GM12892 (cell line): ENCODE results near the gene PGLYRP4.
"Not testable (repeated sequence)": the region's sequence is repeated elsewhere in the genome, so short reads cannot be mapped to it uniquely, and the experiment has no call there.

Experiments used
- POLR2A ChIP-seq: IDR thresholded peaks from 2 replicates; pipeline ENCODE4 v1.6.1; 2011; ENCODE audit warnings: low read depth, low read length, control low read depth
- POLR2AphosphoS5 ChIP-seq: IDR thresholded peaks from 2 replicates; pipeline ENCODE4 v1.6.1; 2011; ENCODE audit warnings: low read depth, low read length, control low read depth
- TAF1 ChIP-seq: IDR thresholded peaks from 2 replicates; pipeline ENCODE4 v1.6.1; 2011; ENCODE audit warnings: low read depth, mild to moderate bottlenecking, control low read depth, low read length, borderline replicate concordance

DNA sequence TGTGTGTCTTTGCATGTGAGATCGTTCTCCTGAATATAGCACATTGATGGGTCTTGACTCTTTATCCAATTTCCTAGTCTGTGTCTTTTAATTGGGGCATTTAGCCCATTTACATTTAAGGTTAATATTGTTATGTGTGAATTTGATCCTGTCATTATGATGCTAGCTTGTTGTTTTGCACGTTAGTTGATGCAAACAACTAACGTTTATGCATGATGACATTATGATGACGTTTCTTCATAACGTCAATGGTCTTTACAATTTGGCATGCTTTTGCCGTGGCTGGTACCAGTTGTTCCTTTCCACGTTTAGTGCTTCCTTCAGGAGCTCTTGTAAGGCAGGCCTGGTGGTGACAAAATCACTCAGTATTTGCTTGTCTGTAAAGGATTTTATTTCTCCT lies 30.5 kb downstream of the PGLYRP4 start:
- not testable (repeated sequence) for TF ChIP-seq POLR2A, POLR2AphosphoS5, TAF1
